ENCODE results near the gene ZNF385D. TPM values are rescaled to one million over a fixed set of nuclear protein-coding genes. Genes with fewer than 3 reads are reported as not detected.

ZNF385D gene
- total and polyA plus RNA-seq, 2 of the 13 experiments (the other 11 are each of a cell fraction or from before 2014, with no cell fraction given): not detected

GRCh38 chr3:21705769-21706168 lies 45.2 kb downstream of the ZNF385D start:
- Histone ChIP-seq H3K27me3 (ENCODE audit: control insufficient read depth in 1 of 2, insufficient read depth in 2 of 2, low read length in 2 of 2) (no peaks in the 10 kb centered on the region), H3K36me3 (replicated peaks in 1 of 2; ENCODE audit: control insufficient read depth in 1 of 2, insufficient read depth in 2 of 2, low read length in 2 of 2) (no peaks in the 10 kb centered on the region), H3K9ac (ENCODE audit: insufficient read depth, low read depth, low read length) (no peak overlapping the region), H3K4me2 (ENCODE audit: low read depth, low read length) (no peak overlapping the region), H2AFZ (ENCODE audit: low read length) (no peak overlapping the region), H3K9me3 (ENCODE audit: low read length) (peaks cover 22% of the 10 kb centered on the region; the same call in 1 of the 2 replicates), H3K4me1 (ENCODE audit: insufficient read depth, low read length) (no peaks in the 10 kb centered on the region), H3K79me2 (ENCODE audit: insufficient read depth, low read length) (no peaks in the 10 kb centered on the region), H4K20me1 (ENCODE audit: insufficient read depth, low read length) (no peaks in the 10 kb centered on the region), H3K27ac (ENCODE audit: extremely low read length, insufficient read depth, low read length) (no peak overlapping the region), H3K4me3 (replicated peaks in 1 of 3; ENCODE audit: insufficient read depth in 1 of 3, low read depth in 2 of 3, low read length in 3 of 3) (no peak overlapping the region)
- 0% methylated on average over 3 of the region's 3 CpGs for WGBS (ENCODE audit: low lambda C conversion rate)
- CTCF ChIA-PET (ENCODE audit: low intra/inter-chr PET ratio, low total read pairs): no interaction called here
- POLR2A ChIA-PET: no interaction called here
- in situ Hi-C loops (cut with HindIII; ENCODE audit: extremely low pct_ligation_motif_present, low pct_unique_long_range_greater_than_20kb) (no loop called here), intact Hi-C loops (cut with micrococcal nuclease; ENCODE audit: unreplicated experiment) (no loop called here)
- FAIRE-seq: no peak
- no peak for ATAC-seq
- BruUV-seq (replicated peaks): no TSS peak
- TF ChIP-seq ZC3H4 (CRISPR knock-in tag; IDR thresholded peaks at IDR 0.05; ENCODE audit: borderline replicate concordance): no peak
- TF ChIP-seq CREBL2 (CRISPR knock-in tag; IDR thresholded peaks at IDR 0.05; ENCODE audit: borderline replicate concordance): no peak
- TF ChIP-seq SRF (IDR thresholded peaks at IDR 0.05; ENCODE audit: low read depth, low read length): no peak
- no peak for TF ChIP-seq SP5 (CRISPR knock-in tag; IDR thresholded peaks at IDR 0.05; ENCODE audit: borderline replicate concordance, low read depth)
- no peak for TF ChIP-seq ZNF687 (CRISPR knock-in tag; IDR thresholded peaks at IDR 0.05)
- no peak for TF ChIP-seq ZBTB49 (CRISPR knock-in tag; IDR thresholded peaks at IDR 0.05; ENCODE audit: borderline replicate concordance)
- TF ChIP-seq ZBTB42 (CRISPR knock-in tag; IDR thresholded peaks at IDR 0.05): no peak
- TF ChIP-seq ZNF891 (CRISPR knock-in tag; IDR thresholded peaks at IDR 0.05): no peak
- TF ChIP-seq ZNF414 (CRISPR knock-in tag; IDR thresholded peaks at IDR 0.05): no peak
- TF ChIP-seq ZNF564 (CRISPR knock-in tag; IDR thresholded peaks at IDR 0.05): no peak
- DNase-seq (ENCODE audit: low spot score): no peak

All from HepG2 (cell line).